GM19099 (cell line): ENCODE measurements around the gene CEP72.

Experiments used
- POLR2A ChIP-seq: IDR thresholded peaks from 3 replicates; pipeline ENCODE4 v1.6.1; 2011; ENCODE audit warnings: low read depth; ENCODE audit not compliant: insufficient read length; ENCODE audit errors: extremely low read depth

The CEP72 gene

DNA sequence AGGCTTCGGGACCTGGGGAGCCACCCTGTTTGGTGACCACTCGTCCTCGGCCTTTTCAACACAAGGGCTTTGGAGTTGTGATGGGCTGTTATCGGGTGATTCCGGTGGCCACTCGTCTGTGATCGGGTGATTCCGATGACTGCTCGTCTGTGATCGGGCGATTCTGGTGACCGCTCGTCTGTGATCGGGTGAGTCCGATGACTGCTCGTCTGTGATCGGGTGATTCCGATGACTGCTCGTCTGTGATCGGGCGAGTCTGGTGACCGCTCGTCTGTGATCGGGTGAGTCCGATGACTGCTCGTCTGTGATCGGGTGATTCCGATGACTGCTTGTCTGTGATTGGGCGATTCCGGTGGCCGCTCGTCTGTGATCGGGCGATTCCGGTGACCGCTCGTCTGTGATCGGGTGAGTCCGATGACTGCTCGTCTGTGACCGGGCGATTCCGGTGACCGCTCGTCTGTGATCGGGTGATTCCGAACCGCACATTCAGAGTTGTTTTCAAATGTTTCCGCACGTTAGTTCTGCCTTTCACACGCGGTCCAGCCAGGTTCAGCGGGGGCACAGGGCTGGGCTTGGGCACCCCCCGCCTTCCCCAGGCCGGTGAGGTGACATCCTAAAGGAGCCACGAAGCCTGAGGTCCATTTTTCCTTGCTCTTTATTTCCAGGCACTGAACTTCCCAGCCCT, 50.8 kb downstream of the CEP72 start:
- TF ChIP-seq POLR2A = no peak

- no peak for TF ChIP-seq POLR2A
Observed at GRCh38 chr5:663436-664342, 51.5 kb downstream of the CEP72 start.

GRCh38 chr5:664343-664993, 52.3 kb downstream of the CEP72 start:
- TF ChIP-seq POLR2A = no peak

- no peak for TF ChIP-seq POLR2A
Observed at GRCh38 chr5:664994-665360, 52.8 kb downstream of the CEP72 start.

GRCh38 chr5:665541-665955, 53.4 kb downstream of the CEP72 start:
- TF ChIP-seq POLR2A = no peak

- TF ChIP-seq POLR2A = no peak
Observed at GRCh38 chr5:665956-666711, 54.0 kb downstream of the CEP72 start.

GRCh38 chr5:666816-667498, 54.8 kb downstream of the CEP72 start:
- no peak for TF ChIP-seq POLR2A

DNA sequence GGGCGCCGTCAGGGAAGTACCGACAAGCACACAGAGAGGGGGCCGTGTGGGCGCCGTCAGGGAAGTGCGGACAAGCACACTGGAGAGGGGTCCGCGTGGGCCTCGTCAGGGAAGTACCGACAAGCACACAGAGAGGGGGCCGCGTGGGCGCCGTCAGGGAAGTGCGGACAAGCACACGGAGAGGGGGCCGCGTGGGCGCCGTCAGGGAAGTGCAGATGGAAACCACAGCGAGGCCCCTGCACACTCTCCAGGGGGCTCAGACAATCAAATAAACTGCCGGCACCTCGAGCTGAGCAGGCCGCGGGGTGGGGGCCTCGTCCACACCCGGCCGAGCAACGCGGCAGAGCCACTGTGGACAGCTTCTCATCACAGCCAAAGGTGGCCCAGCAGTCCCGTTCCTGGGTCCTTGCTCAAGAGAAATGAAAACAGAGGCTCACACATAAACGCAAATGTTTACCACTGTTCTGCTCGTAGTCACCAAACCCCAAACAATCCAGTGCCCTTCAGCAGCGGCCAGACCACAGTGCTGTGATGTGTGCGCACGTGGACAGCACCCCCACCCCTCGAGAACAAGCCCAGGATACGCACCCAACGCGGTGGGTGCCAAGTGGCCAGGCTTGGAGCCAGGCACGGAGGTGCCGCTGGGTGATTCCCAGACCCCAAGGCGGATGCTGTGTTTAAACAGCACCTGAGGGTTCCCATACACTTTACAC, 56.3 kb downstream of the CEP72 start:
- no peak for TF ChIP-seq POLR2A

GRCh38 chr5:669111-669841, 57.1 kb downstream of the CEP72 start:
- no peak for TF ChIP-seq POLR2A

GRCh38 chr5:669842-670395, 57.8 kb downstream of the CEP72 start:
- no peak for TF ChIP-seq POLR2A

- TF ChIP-seq POLR2A = no peak
Observed at GRCh38 chr5:670396-671270, 58.5 kb downstream of the CEP72 start.

DNA sequence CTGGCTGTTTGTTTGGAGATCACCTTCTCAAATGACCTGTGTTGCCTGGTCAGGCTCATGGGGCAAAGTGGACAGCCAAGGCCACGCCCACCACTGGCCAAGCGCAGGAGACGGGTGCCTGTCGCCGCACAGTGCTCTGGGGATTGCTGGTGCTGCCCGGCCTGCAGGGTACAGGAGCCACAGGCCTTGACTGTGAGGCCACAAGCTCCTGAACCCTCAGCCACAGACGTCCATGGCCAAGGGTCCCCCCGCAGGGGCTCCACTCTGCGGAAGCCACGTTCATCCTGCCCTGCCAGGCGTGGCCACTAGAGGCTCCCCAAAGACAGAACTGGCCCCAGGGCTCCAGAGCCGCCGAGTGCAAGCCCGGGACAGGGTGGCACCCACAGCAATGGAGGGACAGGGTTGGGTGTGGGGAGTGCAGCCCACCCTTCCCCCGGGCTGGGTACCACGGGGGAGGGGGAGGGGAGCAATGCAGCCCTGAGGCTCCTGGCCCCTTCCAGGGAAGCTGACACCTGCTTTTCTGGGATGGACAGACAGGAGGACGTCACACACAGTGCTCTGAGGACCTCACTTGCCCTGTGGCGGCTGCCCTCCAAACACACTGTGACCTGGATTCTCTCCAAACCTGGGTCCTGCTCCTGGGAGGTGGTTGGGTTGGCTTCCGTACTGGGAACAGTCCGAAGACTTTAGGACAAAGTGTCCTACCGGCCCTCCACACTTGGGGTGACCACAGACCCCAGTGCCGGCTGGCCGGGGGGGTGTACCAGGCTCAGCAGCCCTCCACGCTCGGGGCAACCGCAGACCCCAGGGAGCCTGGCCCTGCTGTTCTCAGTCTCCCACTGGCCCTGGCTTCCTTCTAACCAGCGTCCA, 59.6 kb downstream of the CEP72 start:
- TF ChIP-seq POLR2A = no peak
